ENCODE data around the gene TMSB4Y. TPM values are rescaled to one million over a fixed set of nuclear protein-coding genes. Genes with fewer than 3 reads are reported as not detected.

Gene TMSB4Y
- polyA plus RNA-seq (2013, experiment 1 of 2): 9.4 TPM
- polyA plus RNA-seq (2013, experiment 2 of 2): 8.1 TPM

- Histone ChIP-seq H3K4me1 (ENCODE audit: insufficient read depth, low read length) (peaks cover 17% of the 10 kb centered on the region), H3K9ac (ENCODE audit: low read depth, low read length) (peak within 1 kb of the TSS; percentile 98), H3K36me3 (ENCODE audit: insufficient read depth, low read length) (0 out of 2 replicates have a peak, but pooled peaks cover 4% of the 10 kb centered on the region), H3K27ac (ENCODE audit: low read depth, low read length) (peak within 1 kb of the TSS; percentile 100), H3K27me3 (ENCODE audit: insufficient read depth, low read length) (no peaks in the 10 kb centered on the region), H3K9me3 (ENCODE audit: insufficient read depth, low read depth, low read length) (no peaks in the 10 kb centered on the region), H3K4me3 (ENCODE audit: low read length) (peak within 1 kb of the TSS; percentile 80)
- under 1% methylated on average over 28 of the region's 28 CpGs for WGBS
Observed at GRCh38 chrY:13703568-13703968, at the start of gene TMSB4Y. TMSB4Y (plus strand) TSS chrY:13703899.

DNA sequence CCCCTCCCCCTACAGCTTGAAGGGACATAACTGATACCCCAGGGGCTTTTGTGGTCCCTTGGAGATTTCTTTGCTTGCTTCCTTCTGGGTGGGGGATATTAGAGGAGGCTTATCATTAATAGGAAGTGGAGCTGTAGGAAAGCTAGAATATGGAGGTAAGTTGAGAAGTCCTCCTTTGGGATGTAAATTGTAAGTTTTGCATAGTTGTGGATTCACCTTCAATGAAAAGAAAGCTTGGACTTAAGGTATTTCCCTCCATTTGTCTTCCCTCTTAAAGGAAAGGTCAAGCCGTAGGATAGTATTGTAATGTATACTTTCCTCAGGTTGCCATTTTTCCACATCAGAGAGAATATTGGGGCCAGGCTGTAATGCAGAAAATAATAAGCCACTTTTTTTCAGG, 39.5 kb upstream of the TMSB4Y start:
- no peaks in the 10 kb centered on the region; the same call in 1 of the 2 replicates for H3K4me1 ChIP-seq (ENCODE audit: insufficient read depth, low read length)
- peaks cover 20% of the 10 kb centered on the region for H3K9me3 ChIP-seq (ENCODE audit: insufficient read depth, low read depth, low read length)
- no peaks in the 10 kb centered on the region for H3K27me3 ChIP-seq (ENCODE audit: insufficient read depth, low read length)
- H3K9ac ChIP-seq (ENCODE audit: low read depth, low read length): no peak overlapping the region
- WGBS: no CpG with 5 or more reads among the region's 1 CpG
- no peaks in the 10 kb centered on the region for H3K36me3 ChIP-seq (ENCODE audit: insufficient read depth, low read length)
- peak overlapping the region; percentile 88; the same call in 1 of the 2 replicates for H3K27ac ChIP-seq (ENCODE audit: low read depth, low read length)
- no peak overlapping the region for H3K4me3 ChIP-seq (ENCODE audit: low read length)

DNA sequence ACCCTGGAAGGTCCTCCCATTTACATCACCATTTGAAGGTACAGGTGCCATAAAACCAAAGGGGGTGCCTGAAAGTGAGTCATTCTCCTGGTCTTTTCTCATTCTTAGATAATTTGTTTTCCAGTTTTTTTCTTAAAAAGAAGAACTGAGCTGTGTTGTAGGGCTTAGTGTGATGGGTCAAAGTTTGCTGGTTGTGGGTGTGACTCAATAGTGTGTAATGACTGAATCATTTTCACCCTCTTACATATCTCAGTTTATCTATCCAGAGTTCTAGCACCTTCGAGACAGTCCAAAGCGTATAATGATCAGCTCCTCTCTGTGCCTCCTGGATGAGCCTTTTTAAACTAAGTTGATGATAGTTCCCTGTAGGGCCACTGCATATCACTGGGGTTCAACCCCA, 32.6 kb upstream of the TMSB4Y start:
- no peaks in the 10 kb centered on the region for H3K4me1 ChIP-seq (ENCODE audit: insufficient read depth, low read length)
- H3K27ac ChIP-seq (ENCODE audit: low read depth, low read length): no peak overlapping the region
- H3K9me3 ChIP-seq (ENCODE audit: insufficient read depth, low read depth, low read length): peaks cover 44% of the 10 kb centered on the region
- H3K27me3 ChIP-seq (ENCODE audit: insufficient read depth, low read length): no peaks in the 10 kb centered on the region
- WGBS: 100% methylated on average over 2 of the region's 2 CpGs
- no peaks in the 10 kb centered on the region for H3K36me3 ChIP-seq (ENCODE audit: insufficient read depth, low read length)
- no peak overlapping the region for H3K4me3 ChIP-seq (ENCODE audit: low read length)
- no peak overlapping the region for H3K9ac ChIP-seq (ENCODE audit: low read depth, low read length)

DNA sequence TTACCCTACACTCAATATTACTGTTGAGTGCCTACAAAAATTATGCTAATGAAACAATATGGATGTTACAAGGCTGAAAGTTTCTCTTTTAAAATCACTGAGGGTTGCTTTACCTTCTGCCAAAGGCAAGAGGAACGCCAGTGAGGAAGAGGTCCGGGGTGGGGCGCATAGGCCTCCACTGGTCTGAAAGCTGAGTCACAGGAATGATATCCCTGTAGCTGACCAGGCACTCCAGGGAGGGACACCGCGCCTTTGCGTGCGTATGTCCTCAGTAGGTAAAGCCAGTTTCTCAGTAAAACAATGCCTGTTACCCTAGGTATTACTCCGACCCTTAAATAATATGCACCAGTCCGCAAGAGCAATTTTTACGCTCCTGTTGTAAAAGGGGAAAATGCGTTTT, 1.4 kb upstream of the TMSB4Y start:
- peaks cover 11% of the 10 kb centered on the region; the same call in 1 of the 2 replicates for H3K4me1 ChIP-seq (ENCODE audit: insufficient read depth, low read length)
- no peaks in the 10 kb centered on the region for H3K36me3 ChIP-seq (ENCODE audit: insufficient read depth, low read length)
- 86% methylated on average over 11 of the region's 11 CpGs for WGBS
- peak overlapping the region; percentile 91 for H3K9ac ChIP-seq (ENCODE audit: low read depth, low read length)
- peak overlapping the region; percentile 80 for H3K27ac ChIP-seq (ENCODE audit: low read depth, low read length)
- no peaks in the 10 kb centered on the region for H3K27me3 ChIP-seq (ENCODE audit: insufficient read depth, low read length)
- no peaks in the 10 kb centered on the region for H3K9me3 ChIP-seq (ENCODE audit: insufficient read depth, low read depth, low read length)
- peak overlapping the region; percentile 69 for H3K4me3 ChIP-seq (ENCODE audit: low read length)

- WGBS: under 1% methylated on average over 29 of the region's 30 CpGs
- Histone ChIP-seq H3K4me3 (ENCODE audit: low read length) (peak overlapping the region; percentile 80), H3K4me1 (ENCODE audit: insufficient read depth, low read length) (peaks cover 17% of the 10 kb centered on the region), H3K9me3 (ENCODE audit: insufficient read depth, low read depth, low read length) (no peaks in the 10 kb centered on the region), H3K9ac (ENCODE audit: low read depth, low read length) (peak overlapping the region; percentile 98), H3K36me3 (ENCODE audit: insufficient read depth, low read length) (0 out of 2 replicates have a peak, but pooled peaks cover 4% of the 10 kb centered on the region), H3K27me3 (ENCODE audit: insufficient read depth, low read length) (no peaks in the 10 kb centered on the region), H3K27ac (ENCODE audit: low read depth, low read length) (peak overlapping the region; percentile 100)
Observed at GRCh38 chrY:13704121-13704930, 627 bp downstream of the TMSB4Y start.

DNA sequence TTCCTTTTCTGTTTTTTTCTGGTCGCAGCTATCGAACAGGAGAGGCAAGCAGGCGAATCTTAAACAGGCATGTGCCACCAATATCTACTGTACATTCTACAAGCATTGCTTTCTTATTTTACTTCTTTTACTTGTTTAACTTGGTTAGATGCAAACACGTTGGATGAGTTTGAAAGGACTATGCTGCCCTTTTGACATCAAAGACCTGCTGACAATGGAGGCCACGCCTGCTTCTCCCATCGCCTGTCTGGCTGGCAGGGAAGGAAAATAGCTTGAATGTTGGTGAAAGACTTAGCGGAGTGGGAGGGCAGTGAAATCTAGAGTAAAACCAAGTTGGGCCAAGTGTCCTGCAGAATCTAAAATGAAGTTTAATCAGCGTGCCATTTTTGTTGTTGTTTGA, 1.5 kb downstream of the TMSB4Y start:
- peak overlapping the region; percentile 100 for H3K27ac ChIP-seq (ENCODE audit: low read depth, low read length)
- H3K4me1 ChIP-seq (ENCODE audit: insufficient read depth, low read length): peaks cover 17% of the 10 kb centered on the region
- 3% methylated on average over 8 of the region's 8 CpGs for WGBS
- H3K9me3 ChIP-seq (ENCODE audit: insufficient read depth, low read depth, low read length): no peaks in the 10 kb centered on the region
- H3K9ac ChIP-seq (ENCODE audit: low read depth, low read length): peak overlapping the region; percentile 98
- H3K4me3 ChIP-seq (ENCODE audit: low read length): peak overlapping the region; percentile 80
- H3K36me3 ChIP-seq (ENCODE audit: insufficient read depth, low read length): peaks cover 4% of the 10 kb centered on the region; the same call in 1 of the 2 replicates
- H3K27me3 ChIP-seq (ENCODE audit: insufficient read depth, low read length): no peaks in the 10 kb centered on the region

- Histone ChIP-seq H3K27ac (ENCODE audit: low read depth, low read length) (no peak overlapping the region), H3K36me3 (ENCODE audit: insufficient read depth, low read length) (peaks cover 4% of the 10 kb centered on the region; the same call in 1 of the 2 replicates), H3K4me3 (ENCODE audit: low read length) (no peak overlapping the region), H3K27me3 (ENCODE audit: insufficient read depth, low read length) (no peaks in the 10 kb centered on the region), H3K4me1 (ENCODE audit: insufficient read depth, low read length) (peaks cover 17% of the 10 kb centered on the region; the same call in 1 of the 2 replicates), H3K9me3 (ENCODE audit: insufficient read depth, low read depth, low read length) (no peaks in the 10 kb centered on the region), H3K9ac (ENCODE audit: low read depth, low read length) (no peak overlapping the region)
- WGBS: no CpG with 5 or more reads among the region's 1 CpG
Observed at GRCh38 chrY:13708038-13708437, 4.3 kb downstream of the TMSB4Y start.

DNA sequence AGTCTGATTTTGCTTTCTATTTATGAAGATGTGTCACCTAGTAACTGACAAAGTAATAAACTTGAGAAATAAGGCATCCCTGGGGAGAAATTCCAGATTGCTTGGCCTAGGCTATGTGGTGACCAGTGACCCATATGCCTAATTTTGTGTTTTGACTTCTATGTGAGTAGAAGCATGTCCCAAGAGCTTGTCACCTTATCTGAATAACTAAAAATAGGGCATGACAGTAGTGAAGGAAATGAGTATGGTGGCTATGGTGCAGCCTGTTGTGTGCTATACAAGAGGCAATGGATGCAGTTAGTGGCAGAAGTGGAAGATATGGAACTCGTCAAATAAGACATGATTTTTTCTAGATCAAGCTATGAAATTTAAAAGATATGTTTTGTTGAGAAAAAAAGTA, 15.3 kb downstream of the TMSB4Y start:
- H3K4me1 ChIP-seq (ENCODE audit: insufficient read depth, low read length): no peaks in the 10 kb centered on the region
- H3K27me3 ChIP-seq (ENCODE audit: insufficient read depth, low read length): no peaks in the 10 kb centered on the region
- H3K4me3 ChIP-seq (ENCODE audit: low read length): no peak overlapping the region
- peaks cover 3% of the 10 kb centered on the region; the same call in 1 of the 2 replicates for H3K36me3 ChIP-seq (ENCODE audit: insufficient read depth, low read length)
- H3K9ac ChIP-seq (ENCODE audit: low read depth, low read length): no peak overlapping the region
- no peak overlapping the region for H3K27ac ChIP-seq (ENCODE audit: low read depth, low read length)
- peaks cover 13% of the 10 kb centered on the region for H3K9me3 ChIP-seq (ENCODE audit: insufficient read depth, low read depth, low read length)
- WGBS: 100% methylated on average over 1 of the region's 1 CpG

GRCh38 chrY:13729517-13729916, 25.8 kb downstream of the TMSB4Y start:
- Histone ChIP-seq H3K9ac (ENCODE audit: low read depth, low read length) (no peak overlapping the region), H3K4me1 (ENCODE audit: insufficient read depth, low read length) (no peaks in the 10 kb centered on the region), H3K4me3 (ENCODE audit: low read length) (no peak overlapping the region), H3K27ac (ENCODE audit: low read depth, low read length) (no peak overlapping the region), H3K9me3 (ENCODE audit: insufficient read depth, low read depth, low read length) (no peaks in the 10 kb centered on the region), H3K36me3 (ENCODE audit: insufficient read depth, low read length) (no peaks in the 10 kb centered on the region), H3K27me3 (ENCODE audit: insufficient read depth, low read length) (no peaks in the 10 kb centered on the region)
- WGBS: 57% methylated on average over 6 of the region's 6 CpGs

GRCh38 chrY:13738618-13739017, 34.9 kb downstream of the TMSB4Y start:
- Histone ChIP-seq H3K9ac (ENCODE audit: low read depth, low read length) (no peak overlapping the region), H3K27ac (ENCODE audit: low read depth, low read length) (no peak overlapping the region), H3K9me3 (ENCODE audit: insufficient read depth, low read depth, low read length) (no peaks in the 10 kb centered on the region), H3K36me3 (ENCODE audit: insufficient read depth, low read length) (no peaks in the 10 kb centered on the region), H3K4me1 (ENCODE audit: insufficient read depth, low read length) (no peaks in the 10 kb centered on the region), H3K4me3 (ENCODE audit: low read length) (no peak overlapping the region), H3K27me3 (ENCODE audit: insufficient read depth, low read length) (no peaks in the 10 kb centered on the region)
- WGBS: 23% methylated on average over 10 of the region's 10 CpGs

GRCh38 chrY:13751289-13752071, 47.8 kb downstream of the TMSB4Y start:
- H3K36me3 ChIP-seq (ENCODE audit: insufficient read depth, low read length): peaks cover 23% of the 10 kb centered on the region
- H3K27me3 ChIP-seq (ENCODE audit: insufficient read depth, low read length): no peaks in the 10 kb centered on the region
- peak overlapping the region; percentile 66 for H3K9ac ChIP-seq (ENCODE audit: low read depth, low read length)
- under 1% methylated on average over 55 of the region's 60 CpGs for WGBS
- peak overlapping the region; percentile 85 for H3K4me3 ChIP-seq (ENCODE audit: low read length)
- H3K4me1 ChIP-seq (ENCODE audit: insufficient read depth, low read length): peaks cover 5% of the 10 kb centered on the region; the same call in 1 of the 2 replicates
- H3K9me3 ChIP-seq (ENCODE audit: insufficient read depth, low read depth, low read length): peaks cover 7% of the 10 kb centered on the region; the same call in 1 of the 2 replicates
- H3K27ac ChIP-seq (ENCODE audit: low read depth, low read length): no peak overlapping the region; the same call in 1 of the 2 replicates

Measured in HUES64 (cell line).